Osteocyte (in vitro differentiated cells): ENCODE results near the gene PGLYRP4. TPM values are rescaled to one million over a fixed set of nuclear protein-coding genes. Genes with fewer than 3 reads are reported as not detected.

Source experiments
- DNase-seq: peaks from one replicate; pipeline ENCODE4 v3.0.0; 2021; ENCODE audit warnings: mixed read lengths; ENCODE audit not compliant: unreplicated experiment; ENCODE audit errors: extremely low spot score
- H3K27ac Mint-ChIP-seq: one replicate; pipeline ENCODE4 v1.8.0; 2021; ENCODE audit warnings: mild to moderate bottlenecking, mixed read lengths; ENCODE audit not compliant: unreplicated experiment
- H3K27me3 Mint-ChIP-seq: one replicate; pipeline ENCODE4 v1.8.0; 2021; ENCODE audit warnings: mixed read lengths; ENCODE audit not compliant: unreplicated experiment
- H3K36me3 Mint-ChIP-seq: one replicate; pipeline ENCODE4 v1.8.0; 2021; ENCODE audit warnings: mixed read lengths; ENCODE audit not compliant: unreplicated experiment
- H3K4me1 Mint-ChIP-seq: one replicate; pipeline ENCODE4 v1.8.0; 2021; ENCODE audit warnings: mixed read lengths; ENCODE audit not compliant: unreplicated experiment
- H3K4me3 Mint-ChIP-seq: one replicate; pipeline ENCODE4 v1.8.0; 2021; ENCODE audit warnings: mild to moderate bottlenecking, moderate library complexity, mixed read lengths; ENCODE audit not compliant: unreplicated experiment
- H3K9me3 Mint-ChIP-seq: one replicate; pipeline ENCODE4 v1.8.0; 2021; ENCODE audit warnings: mixed read lengths; ENCODE audit not compliant: unreplicated experiment
- CTCF ChIP-seq: fragments of 200-600 bp; sonication (generic); IDR thresholded peaks from 2 replicates; pipeline ENCODE4 v1.5.0; 2021; ENCODE audit warnings: antibody characterized with exemption, mild to moderate bottlenecking, moderate library complexity
- total RNA-seq: library from RNA; stranded (reverse); gene quantifications from 2 replicates; pipeline ENCODE4 v1.2.1, GENCODE V29; 2021

The PGLYRP4 gene
- total RNA-seq, 1 donor from 2014 or later = not detected

GRCh38 chr1:153307221-153307600, 41.4 kb downstream of the PGLYRP4 start:
- no peaks in the 10 kb centered on the region for H3K36me3 Mint-ChIP-seq
- DNase-seq = no peak
- no peaks in the 10 kb centered on the region for H3K9me3 Mint-ChIP-seq
- TF ChIP-seq CTCF = no peak
- H3K4me1 Mint-ChIP-seq = no peaks in the 10 kb centered on the region
- no peak overlapping the region for H3K27ac Mint-ChIP-seq
- H3K27me3 Mint-ChIP-seq = no peaks in the 10 kb centered on the region
- no peak overlapping the region for H3K4me3 Mint-ChIP-seq

GRCh38 chr1:153306303-153307220, 42.1 kb downstream of the PGLYRP4 start:
- H3K4me3 Mint-ChIP-seq = no peak overlapping the region
- DNase-seq = no peak
- no peak overlapping the region for H3K27ac Mint-ChIP-seq
- no peaks in the 10 kb centered on the region for H3K36me3 Mint-ChIP-seq
- no peak for TF ChIP-seq CTCF
- no peaks in the 10 kb centered on the region for H3K27me3 Mint-ChIP-seq
- no peaks in the 10 kb centered on the region for H3K9me3 Mint-ChIP-seq
- H3K4me1 Mint-ChIP-seq = no peaks in the 10 kb centered on the region

GRCh38 chr1:153305682-153306081, 43.0 kb downstream of the PGLYRP4 start:
- Mint-ChIP-seq H3K4me3 (no peak overlapping the region), H3K27ac (no peak overlapping the region), H3K4me1 (no peaks in the 10 kb centered on the region), H3K36me3 (no peaks in the 10 kb centered on the region), H3K27me3 (no peaks in the 10 kb centered on the region), H3K9me3 (no peaks in the 10 kb centered on the region)
- no peak for TF ChIP-seq CTCF
- DNase-seq = no peak

GRCh38 chr1:153302308-153302707, 46.3 kb downstream of the PGLYRP4 start:
- no peaks in the 10 kb centered on the region for H3K9me3 Mint-ChIP-seq
- TF ChIP-seq CTCF = no peak
- no peak overlapping the region for H3K27ac Mint-ChIP-seq

GRCh38 chr1:153293851-153294250, 54.8 kb downstream of the PGLYRP4 start:
- Mint-ChIP-seq H3K36me3 (no peaks in the 10 kb centered on the region), H3K9me3 (no peaks in the 10 kb centered on the region), H3K27ac (no peak overlapping the region), H3K4me1 (no peaks in the 10 kb centered on the region), H3K27me3 (no peaks in the 10 kb centered on the region), H3K4me3 (no peak overlapping the region)
- DNase-seq = no peak
- no peak for TF ChIP-seq CTCF

More at GRCh38 chr1:153302308-153302707, 46.3 kb downstream of the PGLYRP4 start:
- Mint-ChIP-seq H3K4me1 (no peaks in the 10 kb centered on the region), H3K27me3 (no peaks in the 10 kb centered on the region), H3K4me3 (no peak overlapping the region), H3K36me3 (no peaks in the 10 kb centered on the region)
- DNase-seq = no peak
